NT2/D1 (cell line): ENCODE data around the gene VWA2.

Experiments used
- DNase-seq: peaks from one replicate; pipeline ENCODE4 v3.0.0-alpha.2; 2011; ENCODE audit warnings: low read depth, low spot score
- H3K27me3 ChIP-seq: 2 replicates; pipeline ENCODE4 v1.6.0; 2011; ENCODE audit warnings: mild to moderate bottlenecking; ENCODE audit not compliant: insufficient read length, insufficient read depth
- H3K36me3 ChIP-seq: 2 replicates; pipeline ENCODE4 v1.6.1; 2011; ENCODE audit warnings: mild to moderate bottlenecking, low read length, mixed read lengths; ENCODE audit not compliant: insufficient read depth, insufficient read length
- H3K4me1 ChIP-seq: 2 replicates; pipeline ENCODE4 v1.5.1; 2011; ENCODE audit not compliant: insufficient read depth, insufficient read length
- H3K4me3 ChIP-seq: 2 replicates; pipeline ENCODE4 v1.5.1; 2011; ENCODE audit warnings: low read depth; ENCODE audit not compliant: insufficient read length
- H3K9ac ChIP-seq: 2 replicates; pipeline ENCODE4 v1.6.0; 2011; ENCODE audit warnings: low read depth; ENCODE audit not compliant: insufficient read length
- H3K9me3 ChIP-seq: 2 replicates; pipeline ENCODE4 v1.5.1; 2011; ENCODE audit warnings: mild to moderate bottlenecking, low read length; ENCODE audit not compliant: insufficient read depth
- SUZ12 ChIP-seq: IDR thresholded peaks from 2 replicates; pipeline ENCODE4 v1.6.1; 2011; ENCODE audit not compliant: insufficient read length, insufficient read depth; ENCODE audit errors: extremely low read depth
- YY1 ChIP-seq: IDR thresholded peaks from 2 replicates; pipeline ENCODE4 v1.6.1; 2011; ENCODE audit not compliant: insufficient read length, insufficient read depth
- ZNF274 ChIP-seq: IDR thresholded peaks from 2 replicates; pipeline ENCODE4 v1.6.1; 2011; ENCODE audit warnings: mild to moderate bottlenecking, low read depth, low read length

Gene VWA2

DNA sequence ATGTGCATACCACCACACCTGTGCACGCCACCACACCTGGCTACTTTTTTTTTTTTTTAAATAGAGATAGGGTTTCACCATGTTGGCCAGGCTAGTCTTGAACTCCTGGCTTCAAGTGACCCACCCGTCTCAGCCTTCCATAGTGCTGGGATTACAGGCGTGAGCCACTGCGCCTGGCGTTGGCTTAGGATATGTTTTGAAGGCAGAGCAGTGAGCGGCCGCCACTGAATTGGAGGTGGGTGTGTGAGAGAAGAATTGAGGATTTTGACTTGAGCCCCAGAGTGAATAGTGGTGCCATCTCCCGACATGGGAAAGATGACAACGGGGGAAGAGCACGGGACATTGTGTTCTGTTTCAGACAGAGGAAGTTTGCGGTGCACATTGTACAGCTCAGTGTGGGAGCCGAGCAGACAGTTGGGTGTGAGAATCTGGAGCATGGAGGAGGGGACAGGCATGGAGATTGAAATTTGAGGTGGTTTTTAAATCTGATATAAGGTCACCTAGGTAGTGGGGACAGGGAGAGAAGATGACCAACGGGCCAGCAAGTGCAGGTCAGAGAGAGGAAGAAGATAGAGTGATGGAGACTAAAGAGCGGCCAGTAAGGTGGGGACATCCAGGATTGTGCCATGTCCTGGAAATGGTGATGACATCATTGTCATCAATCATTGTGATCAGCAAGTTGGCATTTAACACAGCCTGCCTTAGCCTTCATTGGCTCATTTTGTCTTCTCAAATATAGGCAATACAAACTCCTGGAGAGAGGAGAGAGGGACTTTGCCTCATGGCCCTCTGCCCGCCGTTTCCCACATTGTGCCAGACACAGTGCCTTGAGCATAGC, 35.8 kb downstream of the VWA2 start:
- Histone ChIP-seq H3K9me3 (no peaks in the 10 kb centered on the region), H3K9ac (no peak overlapping the region), H3K27me3 (no peaks in the 10 kb centered on the region), H3K4me1 (peaks cover 4% of the 10 kb centered on the region), H3K4me3 (no peak overlapping the region), H3K36me3 (no peaks in the 10 kb centered on the region)
- DNase-seq: no peak
- TF ChIP-seq ZNF274: no peak
- no peak for TF ChIP-seq SUZ12
- no peak for TF ChIP-seq YY1

DNA sequence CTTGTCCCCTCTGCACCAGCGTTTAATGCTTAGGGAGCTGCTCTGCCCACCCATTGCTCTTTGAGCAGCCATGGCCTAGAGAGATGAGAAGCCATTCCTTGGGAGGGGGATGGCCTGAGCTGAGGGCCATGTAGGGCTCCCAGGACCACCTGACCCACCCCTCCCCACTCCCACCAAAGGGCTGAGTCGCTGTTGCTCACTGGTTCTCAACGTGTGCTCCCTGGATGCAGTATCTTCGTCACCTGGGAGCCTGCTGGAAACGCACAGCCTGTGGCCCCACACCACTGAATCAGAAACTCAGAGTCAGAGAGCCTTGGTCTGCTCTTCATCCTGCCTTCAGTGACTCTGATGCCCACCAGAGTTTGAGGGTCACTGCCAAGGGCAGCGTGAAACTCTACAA, 37.0 kb downstream of the VWA2 start:
- no peak for TF ChIP-seq ZNF274

DNA sequence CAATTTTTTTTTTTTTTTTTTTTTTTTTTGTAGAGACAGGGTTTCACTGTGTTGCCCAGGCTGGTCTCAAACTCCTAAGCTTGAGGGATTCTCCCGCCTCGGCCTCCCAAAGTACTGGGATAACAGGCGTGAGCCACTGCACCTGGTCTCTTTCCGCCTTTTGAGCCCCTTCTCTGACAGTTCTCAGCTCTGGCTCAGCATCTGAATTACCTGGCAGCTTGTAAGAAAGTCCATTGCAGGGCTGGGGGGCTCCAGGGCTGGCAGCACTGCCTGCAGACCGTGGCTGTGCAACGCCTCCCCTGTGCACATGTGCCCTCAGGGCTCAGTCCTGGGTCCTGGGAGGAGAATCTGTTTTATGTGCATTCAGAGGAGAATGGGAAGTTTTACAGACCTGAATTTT, 37.6 kb downstream of the VWA2 start:
- H3K4me1 ChIP-seq: peaks cover 4% of the 10 kb centered on the region
- H3K27me3 ChIP-seq: no peaks in the 10 kb centered on the region
- no peaks in the 10 kb centered on the region for H3K36me3 ChIP-seq
- no peak for DNase-seq
- no peak for TF ChIP-seq SUZ12
- no peak for TF ChIP-seq ZNF274
- TF ChIP-seq YY1: no peak
- H3K4me3 ChIP-seq: no peak overlapping the region
- H3K9me3 ChIP-seq: no peaks in the 10 kb centered on the region
- H3K9ac ChIP-seq: no peak overlapping the region

More for the DNA sequence above, 37.0 kb downstream of the VWA2 start:
- no peak for DNase-seq
- Histone ChIP-seq H3K36me3 (no peaks in the 10 kb centered on the region), H3K27me3 (no peaks in the 10 kb centered on the region), H3K4me3 (no peak overlapping the region), H3K9me3 (no peaks in the 10 kb centered on the region), H3K4me1 (peaks cover 4% of the 10 kb centered on the region), H3K9ac (no peak overlapping the region)

DNA sequence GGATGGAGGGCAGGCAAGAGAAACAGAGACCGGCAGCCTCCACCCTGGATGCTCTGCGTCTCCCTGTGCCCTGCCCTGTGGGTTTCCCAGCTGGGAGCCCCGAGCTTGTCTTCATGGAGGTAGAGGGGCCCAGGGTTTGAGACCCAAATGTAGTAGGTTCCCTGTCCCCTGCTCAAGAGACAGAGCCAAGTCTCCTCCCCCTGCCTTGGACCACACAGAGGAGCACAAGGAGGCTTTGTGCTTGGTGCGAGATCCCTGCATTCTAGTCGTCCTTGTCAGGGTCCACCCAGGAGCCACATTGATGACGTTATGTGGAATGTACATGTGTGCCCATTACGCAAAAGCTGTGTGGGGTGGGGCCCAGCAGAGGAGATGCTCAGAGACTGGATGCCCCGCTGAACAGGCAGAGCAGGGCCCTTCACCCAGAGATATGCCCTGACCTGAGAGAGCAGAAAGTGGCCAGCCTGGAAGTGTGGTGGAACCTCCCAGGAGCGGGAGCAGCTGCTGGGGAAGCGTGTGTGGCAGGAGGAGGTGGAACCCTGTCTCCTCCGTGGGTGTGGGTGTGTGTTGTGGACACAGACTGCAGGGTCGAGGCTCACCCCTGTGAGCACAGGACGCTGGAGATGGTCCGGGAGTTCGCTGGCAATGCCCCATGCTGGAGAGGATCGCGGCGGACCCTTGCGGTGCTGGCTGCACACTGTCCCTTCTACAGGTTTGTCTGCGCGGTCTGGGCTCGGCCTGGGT, 39.3 kb downstream of the VWA2 start:
- Histone ChIP-seq H3K9me3 (no peaks in the 10 kb centered on the region), H3K9ac (no peak overlapping the region), H3K4me1 (peaks cover 4% of the 10 kb centered on the region), H3K4me3 (no peak overlapping the region), H3K27me3 (no peaks in the 10 kb centered on the region), H3K36me3 (no peaks in the 10 kb centered on the region)
- TF ChIP-seq SUZ12: no peak
- TF ChIP-seq ZNF274: no peak
- TF ChIP-seq YY1: no peak
- DNase-seq: no peak

DNA sequence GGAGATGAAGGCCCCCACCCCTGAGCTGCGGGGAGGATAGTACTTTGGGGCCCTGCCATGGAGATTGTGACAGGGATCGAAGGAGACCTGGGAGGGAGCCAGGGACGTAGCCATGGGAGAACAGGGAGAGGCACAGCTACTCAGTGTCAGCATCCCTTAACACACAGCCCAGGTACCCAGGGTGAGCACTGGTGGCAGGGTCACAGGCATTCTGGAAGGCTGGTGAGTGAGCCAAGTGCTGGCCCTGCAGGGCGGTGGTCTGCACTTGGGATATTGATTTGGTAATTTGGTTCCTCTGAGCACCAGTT, 39.8 kb downstream of the VWA2 start:
- TF ChIP-seq YY1 (no peak), ZNF274 (no peak), SUZ12 (no peak)
- H3K9ac ChIP-seq: no peak overlapping the region
- peaks cover 4% of the 10 kb centered on the region for H3K4me1 ChIP-seq
- H3K9me3 ChIP-seq: no peaks in the 10 kb centered on the region
- H3K36me3 ChIP-seq: no peaks in the 10 kb centered on the region
- no peak for DNase-seq
- H3K27me3 ChIP-seq: no peaks in the 10 kb centered on the region
- H3K4me3 ChIP-seq: no peak overlapping the region

DNA sequence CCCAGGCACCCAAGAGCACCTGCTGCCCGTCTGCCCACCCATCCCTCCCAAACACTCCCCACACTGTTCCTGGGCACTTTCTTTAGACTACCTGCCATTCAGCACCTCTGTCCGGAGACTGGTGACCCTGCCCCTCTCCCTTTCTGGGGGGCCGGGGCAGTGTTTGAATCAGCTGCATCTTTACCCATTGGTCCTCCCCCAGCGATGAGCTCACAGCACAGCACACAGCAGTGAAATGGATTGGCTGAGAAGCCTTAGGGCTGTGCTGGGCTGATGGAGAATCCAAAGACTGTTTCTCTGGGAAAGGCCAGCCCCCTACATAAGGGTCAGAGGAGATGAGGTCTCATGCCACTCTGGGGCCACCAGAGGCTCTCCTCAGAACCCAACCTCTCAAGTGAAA, 40.2 kb downstream of the VWA2 start:
- Histone ChIP-seq H3K4me3 (no peak overlapping the region), H3K9me3 (no peaks in the 10 kb centered on the region), H3K27me3 (no peaks in the 10 kb centered on the region), H3K36me3 (no peaks in the 10 kb centered on the region), H3K4me1 (peaks cover 4% of the 10 kb centered on the region), H3K9ac (no peak overlapping the region)
- no peak for DNase-seq
- TF ChIP-seq SUZ12 (no peak), YY1 (no peak), ZNF274 (no peak)

DNA sequence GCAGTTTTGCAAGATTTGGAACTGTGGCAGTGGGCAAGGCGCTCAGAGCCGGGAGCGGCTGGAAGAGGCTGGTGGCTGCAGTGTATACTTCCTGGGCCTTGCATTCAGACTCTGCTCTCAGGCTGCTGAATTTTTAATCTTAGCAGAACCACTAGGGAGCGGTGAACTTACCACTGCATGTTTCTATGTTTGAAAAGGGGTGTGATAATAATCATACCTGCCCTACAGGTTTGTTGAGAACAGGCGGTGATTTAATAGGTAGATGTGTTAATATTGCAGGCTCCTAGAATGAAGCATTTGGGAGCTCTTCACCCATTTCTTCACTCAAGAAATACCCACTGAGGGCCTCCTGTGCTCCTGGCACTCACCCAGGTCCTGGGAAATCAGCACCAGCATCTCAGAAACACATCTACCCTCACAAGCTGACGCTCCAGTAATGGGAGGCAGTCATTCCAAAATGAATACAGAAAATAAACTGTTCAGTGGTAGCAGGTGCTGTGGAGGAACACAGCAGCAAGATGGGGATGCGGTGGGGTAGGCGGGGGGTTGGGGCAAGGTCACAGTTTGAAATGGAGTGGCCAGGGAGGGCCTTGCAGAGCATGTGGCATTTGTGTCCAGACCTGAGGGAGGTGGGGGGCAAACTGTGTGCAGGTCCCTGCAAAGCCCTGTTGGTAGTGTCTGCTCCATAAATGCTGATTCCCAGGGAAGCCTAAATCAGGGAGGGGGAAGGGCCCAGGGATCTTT, 41.0 kb downstream of the VWA2 start:
- H3K9ac ChIP-seq: no peak overlapping the region
- no peak for DNase-seq
- TF ChIP-seq SUZ12 (no peak), ZNF274 (no peak), YY1 (no peak)
- no peaks in the 10 kb centered on the region for H3K36me3 ChIP-seq
- no peak overlapping the region for H3K4me3 ChIP-seq
- no peaks in the 10 kb centered on the region for H3K27me3 ChIP-seq
- H3K9me3 ChIP-seq: no peaks in the 10 kb centered on the region
- peaks cover 4% of the 10 kb centered on the region for H3K4me1 ChIP-seq
